DMS53 treated with DMSO at 0.1 percent for 48 hours (cell line): ENCODE measurements around the gene REEP1.

Experiments used
- DNase-seq: peaks from one replicate; lab custom pipeline; 2025; ENCODE audit not compliant: unreplicated experiment; lab: John Stamatoyannopoulos, UW

The REEP1 gene

GRCh38 chr2:86307431-86307830 is 30.0 kb downstream of the REEP1 start:
- DNase-seq, result no peak

DNA sequence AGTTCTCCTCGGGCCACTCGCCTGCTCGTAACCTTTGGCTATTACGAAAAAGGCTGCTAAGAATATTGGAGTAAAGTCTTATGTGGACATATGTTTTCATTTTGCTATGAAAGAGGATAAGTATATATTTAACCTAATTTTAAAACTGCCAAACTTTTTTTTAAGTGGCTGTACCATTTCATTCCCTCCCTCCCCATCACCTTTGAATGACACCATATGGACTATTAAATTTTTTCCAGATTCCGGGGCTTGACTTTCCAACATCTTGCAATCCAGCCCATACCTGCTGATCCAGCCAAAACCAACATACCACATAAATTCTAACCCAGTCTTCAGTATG is 31.5 kb downstream of the REEP1 start:
- no peak for DNase-seq

GRCh38 chr2:86305195-86305914 is 32.1 kb downstream of the REEP1 start:
- no peak for DNase-seq

DNA sequence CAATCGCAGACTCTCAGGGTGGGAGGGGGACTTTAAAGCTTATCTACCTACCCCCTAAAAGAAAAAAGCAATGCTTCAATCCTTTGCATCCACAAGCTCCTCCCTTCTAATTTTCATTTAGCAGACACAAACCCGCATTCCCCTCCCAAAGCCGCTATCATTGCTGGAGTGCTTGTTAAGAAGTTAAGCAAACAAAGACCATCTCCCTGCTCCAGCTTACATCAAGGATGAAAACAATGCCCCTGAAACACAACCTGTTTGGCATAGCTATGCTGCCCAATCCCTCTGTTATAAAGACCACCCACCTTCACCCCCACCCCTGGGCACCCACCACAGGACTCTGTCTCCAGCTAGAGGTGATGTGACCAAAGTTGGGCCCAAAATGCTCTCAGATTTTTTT is 33.0 kb downstream of the REEP1 start:
- no peak for DNase-seq

DNA sequence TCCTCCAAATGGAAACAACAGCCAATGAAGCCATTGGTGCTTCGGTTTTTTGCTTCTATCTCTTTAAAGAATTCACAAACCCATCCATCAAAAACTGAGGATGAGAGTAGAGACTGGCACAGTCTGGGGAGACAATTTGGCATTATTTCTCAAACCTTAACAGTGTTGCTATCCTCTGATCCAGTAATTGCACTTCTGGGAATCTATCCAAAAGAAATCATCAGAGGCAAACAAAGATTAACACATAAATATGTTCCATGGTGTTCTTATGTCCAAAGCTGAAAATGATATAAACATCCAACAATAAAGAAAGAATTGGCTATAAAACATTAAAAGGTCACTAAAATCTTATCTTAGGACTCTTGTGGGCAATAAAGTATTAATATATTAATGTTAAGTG is 35.1 kb downstream of the REEP1 start:
- no peak for DNase-seq

- no peak for DNase-seq
Observed at GRCh38 chr2:86301711-86302202, 35.7 kb downstream of the REEP1 start.

GRCh38 chr2:86301009-86301408 is 36.4 kb downstream of the REEP1 start:
- DNase-seq, result no peak

- DNase-seq, result no peak
Observed at GRCh38 chr2:86300496-86300895, 36.9 kb downstream of the REEP1 start.

- no peak for DNase-seq
Observed at GRCh38 chr2:86298411-86299390, 38.7 kb downstream of the REEP1 start.

DNA sequence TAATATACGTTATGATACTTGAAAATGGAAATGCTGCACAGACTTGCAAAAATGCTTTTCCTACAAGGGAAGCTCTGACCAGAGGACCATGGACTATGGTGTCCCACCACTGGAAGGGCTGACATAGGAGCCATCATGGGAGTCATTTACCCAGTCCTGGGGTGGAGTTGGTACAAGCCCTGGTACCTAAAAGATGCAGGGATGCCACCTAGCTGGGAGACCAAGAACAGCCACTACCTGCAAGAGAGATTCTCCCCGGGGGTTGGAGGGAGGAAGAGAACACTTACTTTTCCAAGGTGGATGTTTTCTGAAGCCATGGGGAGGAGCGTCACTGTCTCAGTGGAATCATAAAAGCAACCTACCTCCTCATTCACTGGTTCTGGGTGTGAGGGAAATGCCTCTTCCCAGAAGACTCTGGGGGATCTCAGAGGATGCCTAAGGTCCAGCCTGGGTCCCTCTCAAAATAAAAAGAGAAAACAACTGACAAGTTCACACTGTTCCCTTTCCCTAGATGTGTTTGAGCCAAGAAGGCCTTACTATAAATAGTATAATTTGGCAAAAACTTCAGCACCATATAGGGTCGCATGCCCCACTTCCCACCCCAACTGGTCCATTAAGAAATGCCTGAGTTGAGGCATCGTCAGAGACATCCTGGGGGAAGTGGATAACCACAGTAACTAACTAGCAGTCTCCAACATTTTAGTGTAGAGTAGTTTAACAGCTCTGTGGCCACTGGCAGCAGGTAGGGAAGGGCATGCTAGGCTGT is 39.9 kb downstream of the REEP1 start:
- DNase-seq, result no peak

- DNase-seq, result no peak
Observed at GRCh38 chr2:86296947-86297346, 40.5 kb downstream of the REEP1 start.

GRCh38 chr2:86295066-86295465 is 42.4 kb downstream of the REEP1 start:
- DNase-seq, result no peak

DNA sequence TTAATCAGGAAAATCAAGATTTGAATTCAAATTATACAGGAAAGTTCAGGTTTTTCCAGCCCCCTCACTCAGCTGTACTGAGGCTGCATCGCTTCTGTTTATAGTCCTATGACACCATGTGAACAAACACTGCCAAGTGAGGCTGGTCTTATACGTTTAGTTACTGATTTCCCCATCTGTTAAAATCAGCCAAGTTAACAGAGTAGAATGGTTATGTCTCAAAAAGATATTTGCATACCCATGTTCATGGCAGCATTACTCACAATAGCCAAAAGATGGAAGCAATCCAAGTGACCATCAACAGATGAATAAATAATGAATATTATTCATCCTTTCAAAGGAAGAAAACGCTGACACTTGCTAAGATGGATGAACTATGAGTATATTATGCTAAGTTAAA is 43.8 kb downstream of the REEP1 start:
- no peak for DNase-seq

GRCh38 chr2:86292571-86293515 is 44.6 kb downstream of the REEP1 start:
- no peak for DNase-seq

- no peak for DNase-seq
Observed at GRCh38 chr2:86291328-86291662, 46.1 kb downstream of the REEP1 start.

DNA sequence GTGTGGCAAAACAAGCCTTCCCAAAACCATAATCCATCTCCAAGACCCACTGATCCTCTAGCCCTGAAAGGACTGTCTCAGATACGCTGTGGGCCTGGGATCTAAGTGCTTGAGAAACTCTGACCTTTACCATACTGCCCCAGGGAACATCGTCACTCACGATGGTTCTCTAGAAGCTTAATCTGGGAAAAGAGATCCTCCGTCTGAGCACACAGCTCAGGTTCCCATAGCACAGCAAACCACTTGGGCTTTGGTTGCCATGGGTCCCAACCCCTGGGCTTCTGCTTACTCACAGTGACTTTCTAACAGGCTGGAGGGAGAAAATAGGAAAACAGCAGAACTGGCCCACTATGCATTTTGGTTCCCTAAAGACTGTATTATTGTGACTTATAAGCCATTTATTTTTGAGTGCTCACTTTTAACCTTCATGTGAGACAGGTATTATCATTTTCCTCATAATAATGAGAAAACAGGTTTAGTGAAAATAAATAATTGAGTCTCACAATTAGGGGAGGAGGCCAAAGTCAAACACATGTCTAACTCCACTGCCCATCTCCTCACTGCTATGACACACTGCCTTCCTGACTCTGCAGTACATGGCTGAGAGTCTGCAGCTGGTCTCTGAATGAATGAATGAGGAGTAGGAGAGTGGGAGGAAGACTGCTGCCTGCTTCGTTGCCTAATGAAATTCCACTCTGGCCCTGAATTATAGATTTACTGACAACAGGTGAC is 46.7 kb downstream of the REEP1 start:
- DNase-seq, result no peak

GRCh38 chr2:86286516-86286915 is 50.9 kb downstream of the REEP1 start:
- DNase-seq, result no peak

- no peak for DNase-seq
Observed at GRCh38 chr2:86285981-86286380, 51.4 kb downstream of the REEP1 start.

GRCh38 chr2:86285571-86285970 is 51.9 kb downstream of the REEP1 start:
- no peak for DNase-seq

GRCh38 chr2:86284987-86285386 is 52.4 kb downstream of the REEP1 start:
- DNase-seq, result no peak
